ENCODE results near the gene TMOD4.

DNA sequence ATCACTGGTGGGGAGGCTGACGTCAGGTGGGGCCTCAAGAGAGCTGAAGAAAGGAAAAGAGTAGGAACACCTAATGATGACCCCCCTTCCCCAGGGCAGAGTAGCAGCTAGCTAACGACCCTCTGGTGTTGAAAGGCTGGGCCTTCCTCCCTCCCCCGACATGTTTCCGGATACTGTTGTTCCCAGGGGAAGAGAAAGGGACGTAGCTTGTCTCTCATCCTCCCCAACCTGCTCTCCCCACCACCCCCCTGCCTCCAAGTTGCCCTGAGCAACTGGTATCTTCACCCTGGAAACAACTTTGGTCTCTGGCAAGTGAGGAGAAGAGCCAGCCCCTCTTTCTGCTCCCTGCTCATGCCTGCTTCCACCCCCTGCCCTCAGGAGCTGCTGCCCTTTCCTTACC is 31.8 kb downstream of the TMOD4 start:
- no peak for TF ChIP-seq POLR2A (IDR thresholded peaks at IDR 0.05)
- TF ChIP-seq, protein P1, sequence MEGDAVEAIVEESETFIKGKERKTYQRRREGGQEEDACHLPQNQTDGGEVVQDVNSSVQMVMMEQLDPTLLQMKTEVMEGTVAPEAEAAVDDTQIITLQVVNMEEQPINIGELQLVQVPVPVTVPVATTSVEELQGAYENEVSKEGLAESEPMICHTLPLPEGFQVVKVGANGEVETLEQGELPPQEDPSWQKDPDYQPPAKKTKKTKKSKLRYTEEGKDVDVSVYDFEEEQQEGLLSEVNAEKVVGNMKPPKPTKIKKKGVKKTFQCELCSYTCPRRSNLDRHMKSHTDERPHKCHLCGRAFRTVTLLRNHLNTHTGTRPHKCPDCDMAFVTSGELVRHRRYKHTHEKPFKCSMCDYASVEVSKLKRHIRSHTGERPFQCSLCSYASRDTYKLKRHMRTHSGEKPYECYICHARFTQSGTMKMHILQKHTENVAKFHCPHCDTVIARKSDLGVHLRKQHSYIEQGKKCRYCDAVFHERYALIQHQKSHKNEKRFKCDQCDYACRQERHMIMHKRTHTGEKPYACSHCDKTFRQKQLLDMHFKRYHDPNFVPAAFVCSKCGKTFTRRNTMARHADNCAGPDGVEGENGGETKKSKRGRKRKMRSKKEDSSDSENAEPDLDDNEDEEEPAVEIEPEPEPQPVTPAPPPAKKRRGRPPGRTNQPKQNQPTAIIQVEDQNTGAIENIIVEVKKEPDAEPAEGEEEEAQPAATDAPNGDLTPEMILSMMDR (IDR thresholded peaks at IDR 0.05): no peak

Measured in transverse colon (tissue), 3 donors.